ENCODE measurements around the gene CLRN1. TPM values are rescaled to one million over a fixed set of nuclear protein-coding genes. Genes with fewer than 3 reads are reported as not detected.

Gene CLRN1
- polyA plus RNA-seq, 1 donor from 2014 or later: 0.27 TPM

DNA sequence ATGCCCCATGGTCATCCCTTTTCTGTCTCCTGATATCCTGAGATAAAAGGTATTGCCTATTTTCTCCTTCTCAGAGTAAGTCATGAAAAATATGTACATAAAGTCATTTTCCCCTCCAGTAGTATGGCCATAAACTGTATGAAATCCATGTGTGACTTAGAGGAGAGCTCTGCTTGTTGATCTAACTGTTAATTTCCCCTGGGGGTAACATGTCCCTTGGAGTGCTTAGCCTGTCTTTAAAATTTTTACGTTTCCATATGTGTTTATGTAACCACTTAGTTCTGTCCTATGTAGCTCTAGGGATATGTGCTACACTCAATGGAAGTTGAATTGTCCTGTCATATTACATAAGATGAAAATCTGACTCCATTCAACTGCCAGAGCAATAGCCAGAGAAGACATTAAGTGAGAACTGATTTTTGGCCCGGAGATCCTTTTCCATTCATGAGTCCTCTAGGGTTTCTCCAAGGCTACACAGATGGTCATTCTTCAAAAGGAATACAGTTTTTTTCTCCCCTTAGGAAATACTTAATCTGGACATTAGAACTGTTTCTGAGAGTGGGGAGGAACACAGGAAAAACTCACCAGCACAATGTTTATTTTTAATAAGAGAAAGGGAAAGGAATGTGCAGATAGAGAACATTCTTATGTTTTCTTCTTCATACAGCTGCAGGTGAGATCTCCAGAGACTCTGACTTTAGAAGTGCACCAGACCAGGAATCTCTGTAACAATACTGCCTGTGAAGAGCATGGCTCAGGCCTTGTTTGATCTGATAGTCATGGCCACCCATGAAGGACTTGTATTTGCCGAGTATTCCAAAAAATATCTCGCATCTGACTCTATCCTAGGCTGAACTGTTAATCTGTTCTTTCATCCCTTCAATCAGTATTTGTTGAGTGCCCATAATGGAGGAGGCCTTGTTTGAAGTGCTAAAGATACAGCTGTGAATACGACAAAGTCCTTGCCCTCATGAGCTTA, 29.8 kb upstream of the CLRN1 start:
- Histone ChIP-seq H3K79me2 (replicated peaks; ENCODE audit: insufficient read depth, low read length) (no peaks in the 10 kb centered on the region), H3K9me3 (ENCODE audit: low read length) (no peaks in the 10 kb centered on the region), H2AFZ (ENCODE audit: low read depth, low read length) (no peak overlapping the region), H3F3A (ENCODE audit: insufficient read depth, low read length, poor library complexity, severe bottlenecking) (no peaks in the 10 kb centered on the region), H3K4me2 (ENCODE audit: low read length) (no peak overlapping the region), H3K36me3 (ENCODE audit: insufficient read depth, low read length) (no peaks in the 10 kb centered on the region), H4K20me1 (ENCODE audit: insufficient read depth) (no peaks in the 10 kb centered on the region), H3K27me3 (ENCODE audit: insufficient read depth, low read depth, low read length) (no peaks in the 10 kb centered on the region), H3K9me2 (ENCODE audit: insufficient read depth, low read length) (no peaks in the 10 kb centered on the region), H3K4me3 (ENCODE audit: low read length) (no peak overlapping the region), H3K9ac (ENCODE audit: low read length) (no peak overlapping the region), H3K27ac (ENCODE audit: low read length) (no peak overlapping the region)
- TF ChIP-seq, protein P1, sequence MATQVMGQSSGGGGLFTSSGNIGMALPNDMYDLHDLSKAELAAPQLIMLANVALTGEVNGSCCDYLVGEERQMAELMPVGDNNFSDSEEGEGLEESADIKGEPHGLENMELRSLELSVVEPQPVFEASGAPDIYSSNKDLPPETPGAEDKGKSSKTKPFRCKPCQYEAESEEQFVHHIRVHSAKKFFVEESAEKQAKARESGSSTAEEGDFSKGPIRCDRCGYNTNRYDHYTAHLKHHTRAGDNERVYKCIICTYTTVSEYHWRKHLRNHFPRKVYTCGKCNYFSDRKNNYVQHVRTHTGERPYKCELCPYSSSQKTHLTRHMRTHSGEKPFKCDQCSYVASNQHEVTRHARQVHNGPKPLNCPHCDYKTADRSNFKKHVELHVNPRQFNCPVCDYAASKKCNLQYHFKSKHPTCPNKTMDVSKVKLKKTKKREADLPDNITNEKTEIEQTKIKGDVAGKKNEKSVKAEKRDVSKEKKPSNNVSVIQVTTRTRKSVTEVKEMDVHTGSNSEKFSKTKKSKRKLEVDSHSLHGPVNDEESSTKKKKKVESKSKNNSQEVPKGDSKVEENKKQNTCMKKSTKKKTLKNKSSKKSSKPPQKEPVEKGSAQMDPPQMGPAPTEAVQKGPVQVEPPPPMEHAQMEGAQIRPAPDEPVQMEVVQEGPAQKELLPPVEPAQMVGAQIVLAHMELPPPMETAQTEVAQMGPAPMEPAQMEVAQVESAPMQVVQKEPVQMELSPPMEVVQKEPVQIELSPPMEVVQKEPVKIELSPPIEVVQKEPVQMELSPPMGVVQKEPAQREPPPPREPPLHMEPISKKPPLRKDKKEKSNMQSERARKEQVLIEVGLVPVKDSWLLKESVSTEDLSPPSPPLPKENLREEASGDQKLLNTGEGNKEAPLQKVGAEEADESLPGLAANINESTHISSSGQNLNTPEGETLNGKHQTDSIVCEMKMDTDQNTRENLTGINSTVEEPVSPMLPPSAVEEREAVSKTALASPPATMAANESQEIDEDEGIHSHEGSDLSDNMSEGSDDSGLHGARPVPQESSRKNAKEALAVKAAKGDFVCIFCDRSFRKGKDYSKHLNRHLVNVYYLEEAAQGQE (IDR thresholded peaks at IDR 0.05; ENCODE audit: borderline replicate concordance): no peak
- TF ChIP-seq EZH2 (IDR thresholded peaks at IDR 0.05; ENCODE audit: borderline replicate concordance, insufficient read depth, low read length, poor library complexity, severe bottlenecking) (no peak), SMC3 (conservative IDR thresholded peaks at IDR 0.05; ENCODE audit: poor library complexity) (no peak), TAF1 (IDR thresholded peaks at IDR 0.05; ENCODE audit: low read depth) (no peak), RAD21 (conservative IDR thresholded peaks at IDR 0.05) (no peak), EP300 (conservative IDR thresholded peaks at IDR 0.05; ENCODE audit: poor library complexity, severe bottlenecking) (no peak), POLR2AphosphoS5 (IDR thresholded peaks at IDR 0.05) (no peak)
- TF ChIP-seq, protein P2, sequence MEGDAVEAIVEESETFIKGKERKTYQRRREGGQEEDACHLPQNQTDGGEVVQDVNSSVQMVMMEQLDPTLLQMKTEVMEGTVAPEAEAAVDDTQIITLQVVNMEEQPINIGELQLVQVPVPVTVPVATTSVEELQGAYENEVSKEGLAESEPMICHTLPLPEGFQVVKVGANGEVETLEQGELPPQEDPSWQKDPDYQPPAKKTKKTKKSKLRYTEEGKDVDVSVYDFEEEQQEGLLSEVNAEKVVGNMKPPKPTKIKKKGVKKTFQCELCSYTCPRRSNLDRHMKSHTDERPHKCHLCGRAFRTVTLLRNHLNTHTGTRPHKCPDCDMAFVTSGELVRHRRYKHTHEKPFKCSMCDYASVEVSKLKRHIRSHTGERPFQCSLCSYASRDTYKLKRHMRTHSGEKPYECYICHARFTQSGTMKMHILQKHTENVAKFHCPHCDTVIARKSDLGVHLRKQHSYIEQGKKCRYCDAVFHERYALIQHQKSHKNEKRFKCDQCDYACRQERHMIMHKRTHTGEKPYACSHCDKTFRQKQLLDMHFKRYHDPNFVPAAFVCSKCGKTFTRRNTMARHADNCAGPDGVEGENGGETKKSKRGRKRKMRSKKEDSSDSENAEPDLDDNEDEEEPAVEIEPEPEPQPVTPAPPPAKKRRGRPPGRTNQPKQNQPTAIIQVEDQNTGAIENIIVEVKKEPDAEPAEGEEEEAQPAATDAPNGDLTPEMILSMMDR (IDR thresholded peaks at IDR 0.05; ENCODE audit: poor library complexity, severe bottlenecking): no peak

DNA sequence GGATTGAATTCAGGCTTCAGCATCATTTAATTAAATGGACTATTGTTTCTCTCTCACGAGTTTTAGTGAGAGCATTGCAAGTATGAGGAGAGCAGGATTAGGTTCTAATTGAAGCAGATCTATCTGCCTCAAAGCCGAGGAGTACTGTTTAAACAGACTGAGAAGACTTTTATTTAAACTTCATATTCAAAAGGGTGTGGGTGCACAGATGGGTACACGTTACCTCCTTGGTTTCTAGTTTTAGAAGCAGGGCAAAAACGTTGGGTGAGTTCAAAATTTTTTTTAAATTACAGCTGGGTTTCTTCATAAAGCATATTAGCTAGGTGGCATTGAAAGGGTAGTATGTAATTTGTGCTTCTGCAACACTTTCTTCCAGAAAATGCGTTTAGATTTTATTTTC, 26.5 kb upstream of the CLRN1 start:
- no peaks in the 10 kb centered on the region for H3K36me3 ChIP-seq (ENCODE audit: insufficient read depth, low read length)
- H2AFZ ChIP-seq (ENCODE audit: low read depth, low read length): no peak overlapping the region

More for the DNA sequence above, 26.5 kb upstream of the CLRN1 start:
- Histone ChIP-seq H3K4me2 (ENCODE audit: low read length) (no peak overlapping the region), H3F3A (ENCODE audit: insufficient read depth, low read length, poor library complexity, severe bottlenecking) (no peaks in the 10 kb centered on the region), H3K27me3 (ENCODE audit: insufficient read depth, low read depth, low read length) (no peaks in the 10 kb centered on the region), H4K20me1 (ENCODE audit: insufficient read depth) (no peaks in the 10 kb centered on the region), H3K9me2 (ENCODE audit: insufficient read depth, low read length) (no peaks in the 10 kb centered on the region), H3K27ac (ENCODE audit: low read length) (no peak overlapping the region), H3K79me2 (replicated peaks; ENCODE audit: insufficient read depth, low read length) (no peaks in the 10 kb centered on the region), H3K9ac (ENCODE audit: low read length) (no peak overlapping the region), H3K4me3 (ENCODE audit: low read length) (no peak overlapping the region), H3K9me3 (ENCODE audit: low read length) (no peaks in the 10 kb centered on the region)
- TF ChIP-seq, protein P2 (IDR thresholded peaks at IDR 0.05; ENCODE audit: poor library complexity, severe bottlenecking): no peak
- TF ChIP-seq EP300 (conservative IDR thresholded peaks at IDR 0.05; ENCODE audit: poor library complexity, severe bottlenecking): no peak
- no peak for TF ChIP-seq MXI1 (conservative IDR thresholded peaks at IDR 0.05; ENCODE audit: poor library complexity, severe bottlenecking)
- TF ChIP-seq SMC3 (conservative IDR thresholded peaks at IDR 0.05; ENCODE audit: poor library complexity): no peak
- no peak for TF ChIP-seq EZH2 (IDR thresholded peaks at IDR 0.05; ENCODE audit: borderline replicate concordance, insufficient read depth, low read length, poor library complexity, severe bottlenecking)
- TF ChIP-seq RAD21 (conservative IDR thresholded peaks at IDR 0.05): no peak
- TF ChIP-seq TAF1 (IDR thresholded peaks at IDR 0.05; ENCODE audit: low read depth): no peak
- TF ChIP-seq, protein P1 (IDR thresholded peaks at IDR 0.05; ENCODE audit: borderline replicate concordance): no peak
- no peak for TF ChIP-seq POLR2AphosphoS5 (IDR thresholded peaks at IDR 0.05)

Measured in neural cell (in vitro differentiated cells).